Vagina (tissue), 2 donors: ENCODE measurements around the gene ZNF17. TPM values are rescaled to one million over a fixed set of nuclear protein-coding genes. Genes with fewer than 3 reads are reported as not detected.
A peak's percentile ranks its signal among the peaks of the same experiment; 100 is the strongest.

ENCODE experiments used
- DNase-seq, 2 donors: peaks; one replicate each; pipeline ENCODE4 v3.0.0-alpha.2; 2017; ENCODE audit errors: extremely low spot score in 2 of 2
- H3K27ac ChIP-seq: fragments of 200-600 bp; sonication (generic); one replicate; pipeline ENCODE4 v1.5.1; 2019
- H3K27me3 ChIP-seq: fragments of 200-600 bp; sonication (generic); one replicate; pipeline ENCODE4 v1.5.1; 2019
- H3K36me3 ChIP-seq, 2 donors: fragments of 200-600 bp; sonication (generic); one replicate each; pipeline ENCODE4 v1.5.1; 2017 to 2019
- H3K4me1 ChIP-seq: fragments of 200-600 bp; sonication (generic); one replicate; pipeline ENCODE4 v1.5.1; 2019
- H3K4me3 ChIP-seq, 2 donors: fragments of 200-600 bp; sonication (generic); 1 replicate in 1 of 2; 2 replicates in 1 of 2; pipeline ENCODE4 v1.5.1; 2016 to 2019
- H3K9me3 ChIP-seq: fragments of 200-600 bp; sonication (generic); one replicate; pipeline ENCODE4 v1.5.1; 2019
- CTCF ChIP-seq, 3 experiments: fragments of 450-650 bp in 2 of 3; fragments of 200-600 bp in 1 of 3; sonication (generic) in 1 of 3; IDR thresholded peaks; one replicate each; pipeline ENCODE4 v1.5.1; 2017 to 2019; ENCODE audit warnings: antibody characterized with exemption in 3 of 3, mild to moderate bottlenecking in 2 of 3, moderate library complexity in 2 of 3
- POLR2A ChIP-seq, 2 donors: fragments of 450-650 bp; IDR thresholded peaks; one replicate each; pipeline ENCODE4 v1.6.1; 2017; ENCODE audit warnings: antibody characterized with exemption in 2 of 2, mild to moderate bottlenecking in 2 of 2, moderate library complexity in 2 of 2
- POLR2AphosphoS5 ChIP-seq, 2 donors: sonication (generic); formaldehyde crosslinking; IDR thresholded peaks; one replicate each; pipeline ENCODE4 v1.9.0; 2017; ENCODE audit warnings: antibody characterized with exemption in 2 of 2, mild to moderate bottlenecking in 2 of 2, low read depth in 1 of 2; ENCODE audit not compliant: insufficient read depth in 1 of 2
- intact Hi-C: fragments of 100-400 bp; cut with DNase I; formaldehyde crosslinking; loops from one replicate; pipeline ENCODE4 v1.15.1; 2023
- total RNA-seq: library from RNA; depleted of rRNA; stranded (reverse); fragments of >200 nt; gene quantifications from one replicate; pipeline ENCODE4 v1.2.3, GENCODE V29; 2016

ZNF17 gene
- total RNA-seq, 1 donor from 2014 or later = 18.4 TPM

- H3K27me3 ChIP-seq = no peaks in the 10 kb centered on the region
- no peak for DNase-seq
- H3K36me3 ChIP-seq = peaks cover 6 to 79% of the 10 kb centered on the region in 2 donors
- H3K27ac ChIP-seq = no peak overlapping the region
- peaks cover 7% of the 10 kb centered on the region for H3K4me1 ChIP-seq
- intact Hi-C loops = no loop called here
- H3K4me3 ChIP-seq = no peak overlapping the region
- TF ChIP-seq POLR2A (IDR thresholded peaks at IDR 0.05) = no peak
- TF ChIP-seq CTCF (IDR thresholded peaks at IDR 0.05) = no peak
- TF ChIP-seq POLR2AphosphoS5 (IDR thresholded peaks at IDR 0.05; ENCODE audit: insufficient read depth in 1 of 2, low read depth in 1 of 2) = no peak
- peaks cover 39% of the 10 kb centered on the region for H3K9me3 ChIP-seq
These were observed 15.3 kb upstream of the ZNF17 start for GRCh38 chr19:57395710-57396109.

GRCh38 chr19:57398868-57399267 lies 12.1 kb upstream of the ZNF17 start:
- peaks cover 26% of the 10 kb centered on the region for H3K9me3 ChIP-seq
- no peaks in the 10 kb centered on the region for H3K27me3 ChIP-seq
- H3K4me1 ChIP-seq = no peaks in the 10 kb centered on the region
- TF ChIP-seq CTCF (IDR thresholded peaks at IDR 0.05) = no peak
- no peak for TF ChIP-seq POLR2A (IDR thresholded peaks at IDR 0.05)
- no peak for TF ChIP-seq POLR2AphosphoS5 (IDR thresholded peaks at IDR 0.05; ENCODE audit: insufficient read depth in 1 of 2, low read depth in 1 of 2)
- peaks cover 6 to 80% of the 10 kb centered on the region in 2 donors for H3K36me3 ChIP-seq
- H3K27ac ChIP-seq = no peak overlapping the region
- no peak overlapping the region for H3K4me3 ChIP-seq
- DNase-seq = no peak
- intact Hi-C loops = no loop called here

- H3K9me3 ChIP-seq = peaks cover 11% of the 10 kb centered on the region
- no peak overlapping the region for H3K27ac ChIP-seq
- H3K4me1 ChIP-seq = no peaks in the 10 kb centered on the region
- no peak for DNase-seq
- no peaks in the 10 kb centered on the region for H3K27me3 ChIP-seq
- H3K4me3 ChIP-seq = no peak overlapping the region
- intact Hi-C loops = no loop called here
- peaks cover 0 to 31% of the 10 kb centered on the region in 2 donors for H3K36me3 ChIP-seq
- TF ChIP-seq POLR2A (IDR thresholded peaks at IDR 0.05) (no peak), CTCF (IDR thresholded peaks at IDR 0.05) (no peak), POLR2AphosphoS5 (IDR thresholded peaks at IDR 0.05; ENCODE audit: insufficient read depth in 1 of 2, low read depth in 1 of 2) (no peak)
These were observed 7.0 kb upstream of the ZNF17 start for GRCh38 chr19:57403737-57404563.

DNA sequence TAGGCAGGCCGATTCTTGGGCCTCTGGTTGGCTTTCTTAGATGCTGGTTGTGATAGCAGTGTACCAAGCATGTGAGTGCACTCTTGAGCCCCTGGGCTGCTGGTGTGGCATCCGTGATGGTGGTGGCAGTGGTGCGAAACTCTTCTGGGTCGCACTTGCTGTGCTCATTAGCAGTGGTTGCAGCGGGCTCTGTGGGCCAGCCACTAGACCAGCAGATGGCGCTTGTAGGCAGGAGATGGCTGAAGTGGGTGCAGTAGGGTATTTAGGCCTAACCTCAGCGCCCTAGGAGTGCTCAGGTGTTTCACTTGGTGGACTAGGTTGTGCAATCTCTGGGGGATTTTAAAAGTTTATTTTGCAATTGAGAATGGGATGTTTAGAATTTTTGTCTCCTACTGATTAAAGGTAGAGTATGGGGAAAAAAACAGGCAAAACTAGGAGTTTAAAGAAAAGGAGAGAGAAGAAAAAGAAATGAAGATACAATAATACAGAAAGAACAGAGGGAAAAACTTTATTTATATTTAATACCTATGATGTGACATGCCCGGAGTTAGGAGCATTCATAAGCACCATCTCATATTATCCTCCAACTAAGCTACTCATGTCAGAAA lies 4.3 kb upstream of the ZNF17 start:
- intact Hi-C loops = no loop called here
- Histone ChIP-seq H3K36me3 (peaks cover 0 to 6% of the 10 kb centered on the region in 2 donors), H3K27ac (no peak overlapping the region), H3K4me3 (no peak overlapping the region), H3K9me3 (no peaks in the 10 kb centered on the region), H3K4me1 (peaks cover 7% of the 10 kb centered on the region), H3K27me3 (no peaks in the 10 kb centered on the region)
- TF ChIP-seq CTCF (IDR thresholded peaks at IDR 0.05) (peak in 1 of 3 experiments; percentile 10), POLR2A (IDR thresholded peaks at IDR 0.05) (no peak)
- DNase-seq = no peak

- Histone ChIP-seq H3K36me3 (peaks cover 8 to 78% of the 10 kb centered on the region in 2 donors), H3K4me1 (no peaks in the 10 kb centered on the region), H3K27me3 (no peaks in the 10 kb centered on the region), H3K4me3 (no peak overlapping the region), H3K9me3 (peaks cover 63% of the 10 kb centered on the region), H3K27ac (no peak overlapping the region)
- DNase-seq = no peak
- TF ChIP-seq POLR2A (IDR thresholded peaks at IDR 0.05) = no peak
- no peak for TF ChIP-seq POLR2AphosphoS5 (IDR thresholded peaks at IDR 0.05; ENCODE audit: insufficient read depth in 1 of 2, low read depth in 1 of 2)
- no peak for TF ChIP-seq CTCF (IDR thresholded peaks at IDR 0.05)
- intact Hi-C loops = no loop called here
These were observed 8.5 kb downstream of the ZNF17 start for GRCh38 chr19:57419439-57419838.
